ENCODE results near the gene KIRREL3.

The KIRREL3 gene

GRCh38 chr11:127000291-127000968 lies at the start of gene KIRREL3:
Gene KIRREL3 (minus strand): TSS chr11:127000770.
- no peak for DNase-seq

- no peak for DNase-seq
These were observed 49.6 kb upstream of the KIRREL3 start for GRCh38 chr11:127050186-127050585.

GRCh38 chr11:127049486-127049885 lies 48.9 kb upstream of the KIRREL3 start:
- DNase-seq, result no peak

GRCh38 chr11:127044535-127044934 lies 44.0 kb upstream of the KIRREL3 start:
- DNase-seq, result no peak

- no peak for DNase-seq
These were observed 41.9 kb upstream of the KIRREL3 start for GRCh38 chr11:127042445-127042844.

GRCh38 chr11:127039591-127039990 lies 39.0 kb upstream of the KIRREL3 start:
- DNase-seq, result no peak

- no peak for DNase-seq
These were observed 37.0 kb upstream of the KIRREL3 start for GRCh38 chr11:127037596-127037995.

- no peak for DNase-seq
These were observed 36.4 kb upstream of the KIRREL3 start for GRCh38 chr11:127037001-127037400.

GRCh38 chr11:127035824-127036223 lies 35.3 kb upstream of the KIRREL3 start:
- DNase-seq, result no peak

- DNase-seq, result no peak
These were observed 34.4 kb upstream of the KIRREL3 start for GRCh38 chr11:127034973-127035372.

- no peak for DNase-seq
These were observed 28.1 kb upstream of the KIRREL3 start for GRCh38 chr11:127028648-127029047.

- DNase-seq, result no peak
These were observed 27.2 kb upstream of the KIRREL3 start for GRCh38 chr11:127027789-127028188.

- no peak for DNase-seq
These were observed 26.4 kb upstream of the KIRREL3 start for GRCh38 chr11:127027000-127027399.

- DNase-seq, result no peak
These were observed 23.4 kb upstream of the KIRREL3 start for GRCh38 chr11:127023991-127024390.

GRCh38 chr11:127018683-127019279 lies 18.2 kb upstream of the KIRREL3 start:
- DNase-seq, result no peak

- DNase-seq, result no peak
These were observed 16.9 kb upstream of the KIRREL3 start for GRCh38 chr11:127017482-127017881.

- no peak for DNase-seq
These were observed 13.0 kb upstream of the KIRREL3 start for GRCh38 chr11:127013550-127013949.

GRCh38 chr11:127006311-127006710 lies 5.7 kb upstream of the KIRREL3 start:
- no peak for DNase-seq

- no peak for DNase-seq
These were observed 2.9 kb upstream of the KIRREL3 start for GRCh38 chr11:127003260-127003981.

GRCh38 chr11:127002669-127003259 lies 2.2 kb upstream of the KIRREL3 start:
- no peak for DNase-seq

- no peak for DNase-seq
These were observed 411 bp upstream of the KIRREL3 start for GRCh38 chr11:127000981-127001380.

GRCh38 chr11:126999366-126999765 lies 1.2 kb downstream of the KIRREL3 start:
- no peak for DNase-seq

GRCh38 chr11:126997641-126998040 lies 2.9 kb downstream of the KIRREL3 start:
- no peak for DNase-seq

GRCh38 chr11:126997196-126997595 lies 3.4 kb downstream of the KIRREL3 start:
- no peak for DNase-seq
